Measurements from ENCODE around the gene UBAC1.
A peak's percentile ranks its signal among the peaks of the same experiment; 100 is the strongest.

The UBAC1 gene

GRCh38 chr9:135994501-135995192, 33.5 kb upstream of the UBAC1 start:
- TF ChIP-seq CTCF (IDR thresholded peaks at IDR 0.05; ENCODE audit: low read depth, low read length, poor library complexity, severe bottlenecking) (no peak), EZH2phosphoT487 (IDR thresholded peaks at IDR 0.05; ENCODE audit: borderline replicate concordance, low read length) (no peak)
- no peaks in the 10 kb centered on the region for H3K79me2 ChIP-seq (ENCODE audit: control insufficient read depth, low read length)
- no peaks in the 10 kb centered on the region for H3K36me3 ChIP-seq (ENCODE audit: control insufficient read depth, low read length)
- no peaks in the 10 kb centered on the region for H3K9me3 ChIP-seq (ENCODE audit: control insufficient read depth, insufficient read depth, low read length)
- no peak overlapping the region for H3K4me2 ChIP-seq (ENCODE audit: low read length)
- H3K4me3 ChIP-seq (ENCODE audit: low read length): no peak overlapping the region
- no peaks in the 10 kb centered on the region for H4K20me1 ChIP-seq (ENCODE audit: control insufficient read depth, insufficient read depth, low read depth, low read length)
- no peaks in the 10 kb centered on the region for H3K27me3 ChIP-seq (ENCODE audit: control insufficient read depth, low read length)
- no peaks in the 10 kb centered on the region for H3F3A ChIP-seq (ENCODE audit: control insufficient read depth, insufficient read depth)
- no peaks in the 10 kb centered on the region for H3K9me2 ChIP-seq (replicated peaks; ENCODE audit: control insufficient read depth, low read length)
- peaks cover 17% of the 10 kb centered on the region for H3K4me1 ChIP-seq (ENCODE audit: control insufficient read depth, low read length)
- no peak overlapping the region for H3K27ac ChIP-seq (ENCODE audit: low read depth, low read length)

DNA sequence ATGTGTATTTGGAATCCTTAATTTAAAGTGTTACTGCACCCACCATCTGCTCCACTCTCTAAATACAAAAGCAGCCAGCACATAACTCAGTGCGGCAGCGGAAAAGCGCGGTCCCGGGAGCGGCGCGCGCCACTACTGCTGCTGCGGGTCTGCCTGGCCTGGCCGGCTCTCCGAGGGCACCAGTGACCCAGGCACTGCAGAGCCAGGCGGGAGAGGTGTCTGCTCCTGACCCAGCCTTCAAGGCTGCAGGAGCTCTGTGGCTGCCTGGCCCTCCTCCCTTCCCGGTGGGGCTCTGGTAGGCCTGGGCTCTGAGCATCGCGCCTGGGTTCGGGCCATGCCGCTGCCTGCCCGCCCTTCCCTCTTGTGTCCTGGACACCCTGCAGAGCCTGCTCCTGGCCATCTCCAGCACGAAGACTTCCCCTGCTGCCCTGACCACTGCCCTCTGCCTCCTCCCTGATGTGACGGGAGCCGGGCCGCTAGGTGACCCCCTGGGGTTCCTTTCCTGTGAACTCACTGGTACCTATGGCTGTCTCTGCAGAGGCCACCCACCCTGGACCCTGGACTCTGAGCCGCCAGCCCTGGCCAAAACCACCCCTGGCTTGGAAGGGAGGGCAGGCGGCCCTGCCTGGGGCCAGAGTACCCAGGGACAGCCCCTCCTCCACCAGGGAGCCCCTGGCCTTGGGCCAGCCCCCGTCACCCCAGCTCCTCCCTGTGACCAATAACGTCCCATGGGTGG, 32.8 kb upstream of the UBAC1 start:
- Histone ChIP-seq H3K79me2 (ENCODE audit: control insufficient read depth, low read length) (no peaks in the 10 kb centered on the region), H3K4me1 (ENCODE audit: control insufficient read depth, low read length) (peaks cover 17% of the 10 kb centered on the region), H3K27me3 (ENCODE audit: control insufficient read depth, low read length) (no peaks in the 10 kb centered on the region), H3K4me3 (ENCODE audit: low read length) (no peak overlapping the region), H3K36me3 (ENCODE audit: control insufficient read depth, low read length) (no peaks in the 10 kb centered on the region), H3K9me2 (replicated peaks; ENCODE audit: control insufficient read depth, low read length) (no peaks in the 10 kb centered on the region), H3K9me3 (ENCODE audit: control insufficient read depth, insufficient read depth, low read length) (no peaks in the 10 kb centered on the region), H3K27ac (ENCODE audit: low read depth, low read length) (no peak overlapping the region), H3F3A (ENCODE audit: control insufficient read depth, insufficient read depth) (no peaks in the 10 kb centered on the region), H4K20me1 (ENCODE audit: control insufficient read depth, insufficient read depth, low read depth, low read length) (no peaks in the 10 kb centered on the region), H3K4me2 (ENCODE audit: low read length) (no peak overlapping the region)
- TF ChIP-seq CTCF (IDR thresholded peaks at IDR 0.05; ENCODE audit: low read depth, low read length, poor library complexity, severe bottlenecking): no peak

GRCh38 chr9:135993409-135993742, 32.2 kb upstream of the UBAC1 start:
- Histone ChIP-seq H3K9me3 (ENCODE audit: control insufficient read depth, insufficient read depth, low read length) (no peaks in the 10 kb centered on the region), H3K4me3 (ENCODE audit: low read length) (no peak overlapping the region), H3K27ac (ENCODE audit: low read depth, low read length) (no peak overlapping the region), H3F3A (ENCODE audit: control insufficient read depth, insufficient read depth) (no peaks in the 10 kb centered on the region), H3K27me3 (ENCODE audit: control insufficient read depth, low read length) (no peaks in the 10 kb centered on the region), H3K79me2 (ENCODE audit: control insufficient read depth, low read length) (no peaks in the 10 kb centered on the region), H3K4me2 (ENCODE audit: low read length) (peak overlapping the region; percentile 34; the same call in 1 of the 2 replicates), H4K20me1 (ENCODE audit: control insufficient read depth, insufficient read depth, low read depth, low read length) (no peaks in the 10 kb centered on the region), H3K4me1 (ENCODE audit: control insufficient read depth, low read length) (peaks cover 17% of the 10 kb centered on the region), H3K36me3 (ENCODE audit: control insufficient read depth, low read length) (no peaks in the 10 kb centered on the region), H3K9me2 (replicated peaks; ENCODE audit: control insufficient read depth, low read length) (no peaks in the 10 kb centered on the region)
- no peak for TF ChIP-seq EZH2phosphoT487 (IDR thresholded peaks at IDR 0.05; ENCODE audit: borderline replicate concordance, low read length)
- TF ChIP-seq CTCF (IDR thresholded peaks at IDR 0.05; ENCODE audit: low read depth, low read length, poor library complexity, severe bottlenecking): no peak
